GM10248 (cell line): ENCODE data around the gene EPAS1.

Experiments
- CTCF ChIA-PET: fragments of 300-600 bp; sonication (Branson Sonifier 250); formaldehyde crosslinking; extraction: SDS; loops from one replicate; lab custom pipeline; 2021; ENCODE audit warnings: antibody characterized with exemption; lab: Yijun Ruan, JAX
- POLR2A ChIA-PET: fragments of 350-650 bp; sonication (Branson Sonifier 250); formaldehyde crosslinking; extraction: SDS; loops from one replicate; lab custom pipeline; 2020; ENCODE audit warnings: antibody characterized with exemption; lab: Yijun Ruan, JAX
- DNase-seq: peaks from one replicate; pipeline ENCODE4 v3.0.0; 2012; ENCODE audit errors: extremely low spot score
- CTCF ChIP-seq: IDR thresholded peaks from 2 replicates; pipeline ENCODE4 v1.5.1; 2012; ENCODE audit warnings: mild to moderate bottlenecking, low read depth; ENCODE audit errors: extremely low read depth, missing control alignments, control extremely low read depth

EPAS1 gene

DNA sequence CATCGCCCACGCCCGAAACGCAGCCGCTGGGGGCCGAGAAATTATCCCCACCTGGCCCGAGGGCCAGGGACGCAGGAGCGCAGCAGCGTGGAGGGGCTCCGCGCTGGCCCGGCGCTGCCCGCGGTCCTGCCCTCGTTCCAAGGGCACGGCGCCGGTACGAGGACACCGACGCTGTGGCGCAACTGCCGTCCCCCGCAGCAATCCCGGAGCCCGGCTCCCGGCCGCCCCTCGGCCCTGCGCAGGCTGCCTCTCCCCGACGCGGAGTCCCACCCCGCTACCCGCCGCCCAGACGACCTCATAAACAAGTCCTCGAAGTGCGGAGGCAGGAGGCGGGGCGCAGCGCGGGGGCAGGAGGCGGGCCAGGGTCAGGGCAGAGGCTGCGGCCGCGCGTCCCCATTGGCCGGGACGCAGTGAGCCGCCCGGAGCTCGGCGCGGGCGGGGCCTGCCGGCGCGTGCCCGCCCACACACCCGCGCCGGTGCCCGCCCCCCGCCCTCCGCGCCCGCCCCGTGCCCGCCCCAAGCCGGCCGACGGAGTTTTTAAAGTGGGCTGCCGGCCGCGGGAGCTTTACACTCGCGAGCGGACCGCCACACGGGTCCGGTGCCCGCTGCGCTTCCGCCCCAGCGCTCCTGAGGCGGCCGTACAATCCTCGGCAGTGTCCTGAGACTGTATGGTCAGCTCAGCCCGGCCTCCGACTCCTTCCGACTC is at the start of gene EPAS1:
Gene EPAS1, plus strand, starts transcription at position 568 of the 706 bp plus-strand sequence. CDS start 505 bp downstream, outside the sequence.
- peak; percentile 95 for DNase-seq
- CTCF ChIA-PET = interaction anchor here (3.0 kb wide), 1 partner anchor 234 kb away, joined by 14 read pairs; no protein-coding TSS in a partner anchor
- POLR2A ChIA-PET = interaction anchor here (0.7 to 0.9 kb wide), 2 partner anchors 62 to 67 kb away, joined by 3 read pairs; no protein-coding TSS in a partner anchor
- TF ChIP-seq CTCF = no peak

DNA sequence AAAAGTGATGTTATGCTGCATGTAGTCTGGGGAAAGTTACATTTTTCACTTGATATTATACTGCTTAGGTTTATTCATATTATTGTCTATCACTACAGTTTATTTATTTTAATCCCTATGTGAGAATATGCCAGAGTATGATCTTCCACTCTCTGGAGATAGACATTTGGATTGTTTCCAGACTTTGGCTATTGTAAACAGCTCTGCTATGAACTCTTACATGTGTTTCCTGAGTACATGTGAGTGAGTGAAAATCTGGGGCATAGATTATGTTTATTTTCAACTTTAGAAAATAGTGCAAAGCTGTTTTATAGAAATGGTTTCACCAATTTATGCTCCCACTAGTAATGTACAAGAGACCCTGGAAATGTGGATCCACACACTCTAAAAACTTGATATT is 49.0 kb upstream of the EPAS1 start:
- ChIA-PET CTCF (interaction anchor here (1.3 to 3.0 kb wide), 2 partner anchors 19 to 30 kb away, joined by 3 to 20 read pairs; no protein-coding TSS in a partner anchor), POLR2A (no interaction called here)
- no peak for DNase-seq
- no peak for TF ChIP-seq CTCF

DNA sequence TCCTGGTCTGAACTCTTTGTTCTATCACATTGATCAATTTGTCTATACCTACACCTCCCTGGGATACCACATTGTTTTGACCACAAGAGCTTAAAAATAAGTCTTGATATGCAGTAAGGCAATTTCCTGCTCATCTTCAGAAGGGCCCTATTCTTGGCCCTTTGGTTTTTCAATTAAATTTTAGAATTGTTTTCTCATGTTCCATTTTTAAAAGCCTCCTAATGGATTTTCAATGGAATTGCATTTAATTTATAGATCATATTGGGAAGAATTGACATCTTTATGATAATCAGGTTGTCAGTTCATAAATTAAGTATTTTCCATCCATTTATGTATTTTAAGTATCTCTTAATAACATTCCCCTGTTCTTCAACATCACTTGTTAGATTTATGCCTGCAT is 47.6 kb upstream of the EPAS1 start:
- CTCF ChIA-PET = interaction anchor here (1.6 kb wide), 1 partner anchor 31 kb away, joined by 3 read pairs; no protein-coding TSS in a partner anchor
- DNase-seq = no peak
- POLR2A ChIA-PET = no interaction called here
- TF ChIP-seq CTCF = no peak

DNA sequence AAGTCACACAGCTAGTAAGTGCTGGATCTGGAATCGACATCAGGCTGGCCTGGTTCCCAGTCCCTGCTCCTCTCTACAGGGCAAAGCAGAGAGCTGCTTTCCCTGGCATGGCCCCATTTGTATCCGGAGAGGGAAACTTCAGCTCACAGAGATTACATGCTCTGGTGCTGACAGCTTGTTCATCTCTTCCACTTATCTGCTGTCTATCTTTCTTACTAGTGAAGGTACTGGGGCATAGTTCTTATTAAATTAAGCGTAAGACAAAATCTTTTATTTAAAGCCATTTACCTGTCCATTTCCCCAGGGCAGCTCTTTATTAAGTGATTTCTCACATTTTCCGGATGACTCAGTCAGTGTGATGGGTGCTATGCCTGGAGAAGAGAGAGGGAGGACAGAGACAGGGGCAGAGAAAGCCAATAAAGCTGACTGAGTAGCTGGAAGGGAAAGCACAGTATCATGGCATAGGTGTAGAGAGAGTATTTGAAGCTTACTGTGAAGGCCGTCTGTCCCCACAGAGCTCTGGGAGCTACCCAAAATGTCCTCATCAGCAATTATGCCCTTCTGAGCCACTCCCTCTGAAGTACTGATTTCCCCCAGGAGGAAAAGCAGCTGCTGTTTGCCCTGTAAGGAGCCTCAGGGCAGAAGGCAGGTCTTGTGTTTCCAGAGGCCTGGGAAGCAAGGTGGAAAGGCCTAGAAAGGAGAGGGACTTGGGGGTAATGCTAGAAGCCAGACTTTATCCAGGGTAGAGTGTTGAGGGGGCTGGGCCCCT is 44.1 kb upstream of the EPAS1 start:
- POLR2A ChIA-PET = no interaction called here
- no peak for TF ChIP-seq CTCF
- CTCF ChIA-PET = interaction anchor here (0.7 to 1.3 kb wide), 3 partner anchors 7 to 17 kb away, joined by 3 to 4 read pairs (median 3); no protein-coding TSS in a partner anchor
- DNase-seq = no peak

DNA sequence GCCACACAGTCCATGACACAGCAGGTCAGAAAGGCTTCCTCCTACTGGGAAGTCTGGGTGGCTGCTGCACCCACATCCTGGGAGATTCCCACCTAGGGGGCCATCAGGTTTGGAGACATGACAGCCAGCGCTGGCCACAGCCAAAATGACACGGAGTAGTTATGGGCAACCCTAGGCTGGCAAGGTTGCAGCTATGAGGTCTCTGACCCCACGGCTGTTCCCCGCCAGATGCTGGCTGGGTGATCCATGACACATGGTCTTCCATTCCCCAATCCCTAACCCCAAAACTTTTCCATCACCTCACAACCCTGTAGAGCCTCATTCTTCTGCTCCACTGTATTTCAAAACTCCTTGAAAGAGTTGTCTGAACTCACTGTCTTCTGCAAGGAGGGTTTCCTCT is 42.7 kb upstream of the EPAS1 start:
- POLR2A ChIA-PET = no interaction called here
- DNase-seq = no peak
- CTCF ChIA-PET = no interaction called here
- TF ChIP-seq CTCF = no peak

- POLR2A ChIA-PET = no interaction called here
- DNase-seq = no peak
- no peak for TF ChIP-seq CTCF
- CTCF ChIA-PET = no interaction called here
Observed at GRCh38 chr2:46256563-46257142, 40.6 kb upstream of the EPAS1 start.
